ENCODE data around the gene TLE2.
A peak's percentile ranks its signal among the peaks of the same experiment; 100 is the strongest.

TLE2 gene

GRCh38 chr19:3029065-3029923 lies at the start of gene TLE2:
Gene TLE2 (minus strand): TSS chr19:3029280. CDS start chr19:3028904, 376 bp downstream.
- Histone ChIP-seq H3K9me3 (ENCODE audit: control insufficient read depth, insufficient read depth, low read length) (no peaks in the 10 kb centered on the region), H3K4me1 (ENCODE audit: insufficient read depth, low read length) (peaks cover 5% of the 10 kb centered on the region; the same call in 1 of the 2 replicates), H3K36me3 (ENCODE audit: insufficient read depth, low read length) (no peaks in the 10 kb centered on the region), H3K9ac (ENCODE audit: low read depth, low read length) (peak within 1 kb of the TSS; percentile 45; the same call in 1 of the 2 replicates)

GRCh38 chr19:3075605-3076431 lies 46.7 kb upstream of the TLE2 start:
- Histone ChIP-seq H3K4me1 (ENCODE audit: insufficient read depth, low read length) (no peaks in the 10 kb centered on the region), H3K36me3 (ENCODE audit: insufficient read depth, low read length) (no peaks in the 10 kb centered on the region), H3K9me3 (ENCODE audit: control insufficient read depth, insufficient read depth, low read length) (no peaks in the 10 kb centered on the region), H3K9ac (ENCODE audit: low read depth, low read length) (peak overlapping the region; percentile 19; the same call in 1 of the 2 replicates)

- H3K4me1 ChIP-seq (ENCODE audit: insufficient read depth, low read length), result no peaks in the 10 kb centered on the region
- H3K9ac ChIP-seq (ENCODE audit: low read depth, low read length), result no peak overlapping the region
- no peaks in the 10 kb centered on the region for H3K36me3 ChIP-seq (ENCODE audit: insufficient read depth, low read length)
- no peaks in the 10 kb centered on the region for H3K9me3 ChIP-seq (ENCODE audit: control insufficient read depth, insufficient read depth, low read length)
These were observed 45.0 kb upstream of the TLE2 start for GRCh38 chr19:3073931-3074595.

GRCh38 chr19:3073159-3073563 lies 44.1 kb upstream of the TLE2 start:
- H3K4me1 ChIP-seq (ENCODE audit: insufficient read depth, low read length), result no peaks in the 10 kb centered on the region
- no peaks in the 10 kb centered on the region for H3K36me3 ChIP-seq (ENCODE audit: insufficient read depth, low read length)
- H3K9me3 ChIP-seq (ENCODE audit: control insufficient read depth, insufficient read depth, low read length), result no peaks in the 10 kb centered on the region
- H3K9ac ChIP-seq (ENCODE audit: low read depth, low read length), result no peak overlapping the region

- H3K4me1 ChIP-seq (ENCODE audit: insufficient read depth, low read length), result no peaks in the 10 kb centered on the region
- H3K9me3 ChIP-seq (ENCODE audit: control insufficient read depth, insufficient read depth, low read length), result no peaks in the 10 kb centered on the region
- H3K36me3 ChIP-seq (ENCODE audit: insufficient read depth, low read length), result no peaks in the 10 kb centered on the region
- H3K9ac ChIP-seq (ENCODE audit: low read depth, low read length), result no peak overlapping the region
These were observed 42.7 kb upstream of the TLE2 start for GRCh38 chr19:3071768-3072167.

- Histone ChIP-seq H3K9me3 (ENCODE audit: control insufficient read depth, insufficient read depth, low read length) (no peaks in the 10 kb centered on the region), H3K9ac (ENCODE audit: low read depth, low read length) (no peak overlapping the region), H3K4me1 (ENCODE audit: insufficient read depth, low read length) (0 out of 2 replicates have a peak, but pooled peaks cover 5% of the 10 kb centered on the region), H3K36me3 (ENCODE audit: insufficient read depth, low read length) (no peaks in the 10 kb centered on the region)
These were observed 39.0 kb upstream of the TLE2 start for GRCh38 chr19:3068071-3068470.

GRCh38 chr19:3067563-3067962 lies 38.5 kb upstream of the TLE2 start:
- H3K4me1 ChIP-seq (ENCODE audit: insufficient read depth, low read length), result 0 out of 2 replicates have a peak, but pooled peaks cover 5% of the 10 kb centered on the region

GRCh38 chr19:3066482-3067049 lies 37.5 kb upstream of the TLE2 start:
- Histone ChIP-seq H3K36me3 (ENCODE audit: insufficient read depth, low read length) (no peaks in the 10 kb centered on the region), H3K9ac (ENCODE audit: low read depth, low read length) (no peak overlapping the region), H3K4me1 (ENCODE audit: insufficient read depth, low read length) (0 out of 2 replicates have a peak, but pooled peaks cover 5% of the 10 kb centered on the region), H3K9me3 (ENCODE audit: control insufficient read depth, insufficient read depth, low read length) (no peaks in the 10 kb centered on the region)

More at GRCh38 chr19:3067563-3067962, 38.5 kb upstream of the TLE2 start:
- H3K9me3 ChIP-seq (ENCODE audit: control insufficient read depth, insufficient read depth, low read length), result no peaks in the 10 kb centered on the region
- no peak overlapping the region for H3K9ac ChIP-seq (ENCODE audit: low read depth, low read length)
- H3K36me3 ChIP-seq (ENCODE audit: insufficient read depth, low read length), result no peaks in the 10 kb centered on the region

- H3K36me3 ChIP-seq (ENCODE audit: insufficient read depth, low read length), result no peaks in the 10 kb centered on the region
- peaks cover 5% of the 10 kb centered on the region; the same call in 1 of the 2 replicates for H3K4me1 ChIP-seq (ENCODE audit: insufficient read depth, low read length)
- no peak overlapping the region for H3K9ac ChIP-seq (ENCODE audit: low read depth, low read length)
- H3K9me3 ChIP-seq (ENCODE audit: control insufficient read depth, insufficient read depth, low read length), result no peaks in the 10 kb centered on the region
These were observed 36.7 kb upstream of the TLE2 start for GRCh38 chr19:3065675-3066357.

- no peak overlapping the region for H3K9ac ChIP-seq (ENCODE audit: low read depth, low read length)
- H3K4me1 ChIP-seq (ENCODE audit: insufficient read depth, low read length), result peaks cover 5% of the 10 kb centered on the region; the same call in 1 of the 2 replicates
- H3K36me3 ChIP-seq (ENCODE audit: insufficient read depth, low read length), result no peaks in the 10 kb centered on the region
- H3K9me3 ChIP-seq (ENCODE audit: control insufficient read depth, insufficient read depth, low read length), result no peaks in the 10 kb centered on the region
These were observed 34.9 kb upstream of the TLE2 start for GRCh38 chr19:3064011-3064330.

- H3K4me1 ChIP-seq (ENCODE audit: insufficient read depth, low read length), result peaks cover 18% of the 10 kb centered on the region; the same call in 1 of the 2 replicates
- H3K36me3 ChIP-seq (ENCODE audit: insufficient read depth, low read length), result no peaks in the 10 kb centered on the region
- peak within 1 kb of the TSS; percentile 81 for H3K9ac ChIP-seq (ENCODE audit: low read depth, low read length)
- H3K9me3 ChIP-seq (ENCODE audit: control insufficient read depth, insufficient read depth, low read length), result no peaks in the 10 kb centered on the region
These were observed 33.4 kb upstream of the TLE2 start, which contains the start of gene TLE5 for GRCh38 chr19:3062165-3063105. Gene TLE5 (minus strand): TSS chr19:3062495. CDS start chr19:3062200, 295 bp downstream.

GRCh38 chr19:3061182-3062161 lies 32.4 kb upstream of the TLE2 start:
- peaks cover 19% of the 10 kb centered on the region; the same call in 1 of the 2 replicates for H3K4me1 ChIP-seq (ENCODE audit: insufficient read depth, low read length)
- peak overlapping the region; percentile 81 for H3K9ac ChIP-seq (ENCODE audit: low read depth, low read length)
- no peaks in the 10 kb centered on the region for H3K9me3 ChIP-seq (ENCODE audit: control insufficient read depth, insufficient read depth, low read length)
- H3K36me3 ChIP-seq (ENCODE audit: insufficient read depth, low read length), result no peaks in the 10 kb centered on the region
